ACHN (cell line): ENCODE measurements around the gene ENO2.

Experiments used
- DNase-seq: peaks from one replicate; pipeline ENCODE4 v3.0.0-alpha.2; 2015
- in situ Hi-C: cut with HindIII; loops from 2 replicates; pipeline ENCODE4 v1.10.0; 2017; ENCODE audit warnings: low sequenced_read_pairs, low pct_ligation_motif_present, low pct_unique_long_range_greater_than_20kb

The ENO2 gene

DNA sequence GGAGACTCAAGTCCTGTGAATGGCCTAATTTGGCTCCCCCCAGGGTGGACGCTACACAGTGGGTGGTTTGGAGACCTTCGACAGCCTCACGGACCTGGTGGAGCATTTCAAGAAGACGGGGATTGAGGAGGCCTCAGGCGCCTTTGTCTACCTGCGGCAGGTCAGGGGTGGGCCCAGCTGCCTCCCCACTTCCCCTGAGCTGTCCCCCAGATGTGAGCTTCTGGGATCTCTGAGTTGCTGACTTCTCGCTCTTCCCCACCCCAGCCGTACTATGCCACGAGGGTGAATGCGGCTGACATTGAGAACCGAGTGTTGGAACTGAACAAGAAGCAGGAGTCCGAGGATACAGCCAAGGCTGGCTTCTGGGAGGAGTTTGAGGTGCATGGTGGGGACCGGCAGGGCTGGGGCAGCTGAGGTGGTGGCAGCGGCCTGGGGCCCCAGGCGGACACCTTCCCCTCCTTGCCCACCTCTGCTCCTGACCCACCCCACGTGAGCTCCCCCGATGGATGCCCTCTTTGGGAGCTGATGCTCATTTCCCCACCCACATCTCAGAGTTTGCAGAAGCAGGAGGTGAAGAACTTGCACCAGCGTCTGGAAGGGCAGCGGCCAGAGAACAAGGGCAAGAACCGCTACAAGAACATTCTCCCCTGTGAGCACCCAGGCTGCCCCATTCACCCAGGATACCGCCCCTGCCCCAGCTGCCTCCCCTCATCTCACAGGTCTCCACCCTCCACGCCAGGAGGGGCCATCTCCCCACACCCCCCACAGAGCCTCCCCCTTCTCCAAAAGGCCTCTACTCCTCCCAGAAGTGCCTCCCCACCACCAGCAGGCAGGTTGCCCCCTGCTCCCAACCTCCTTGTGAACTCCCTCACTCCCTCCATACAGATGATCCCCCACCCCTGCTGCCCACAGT is 41.0 kb downstream of the ENO2 start:
- in situ Hi-C loops = no loop called here

GRCh38 chr12:6956021-6956727 is 41.8 kb downstream of the ENO2 start:
- in situ Hi-C loops = no loop called here
- DNase-seq = no peak

More for the DNA sequence above, 41.0 kb downstream of the ENO2 start:
- DNase-seq = no peak

DNA sequence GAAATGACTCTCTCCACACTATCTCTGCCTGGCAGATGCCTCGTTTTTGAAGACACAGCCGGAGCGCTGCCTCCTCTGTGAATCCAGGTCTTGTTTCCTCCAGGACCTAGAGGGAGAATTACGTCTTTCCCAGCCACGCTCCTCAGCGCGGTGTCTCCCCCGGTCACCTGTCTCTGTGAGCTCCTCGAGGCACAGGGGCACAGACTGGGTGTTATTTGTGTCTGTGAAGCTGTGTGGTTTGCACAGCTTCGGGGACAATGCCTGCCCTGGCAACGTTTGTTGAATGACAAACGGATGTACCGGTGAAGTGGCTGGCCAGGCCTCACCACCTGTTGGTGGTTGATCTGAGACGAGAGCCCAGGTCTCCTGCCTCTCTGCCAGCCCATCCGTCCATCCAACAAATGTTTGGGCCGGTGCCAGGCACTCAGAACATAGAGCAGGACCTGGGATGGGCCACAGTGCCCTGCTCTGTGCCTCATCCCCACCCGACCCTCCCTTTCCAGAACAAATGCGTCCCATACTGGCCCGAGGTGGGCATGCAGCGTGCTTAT is 42.8 kb downstream of the ENO2 start:
- DNase-seq = no peak
- in situ Hi-C loops = no loop called here

DNA sequence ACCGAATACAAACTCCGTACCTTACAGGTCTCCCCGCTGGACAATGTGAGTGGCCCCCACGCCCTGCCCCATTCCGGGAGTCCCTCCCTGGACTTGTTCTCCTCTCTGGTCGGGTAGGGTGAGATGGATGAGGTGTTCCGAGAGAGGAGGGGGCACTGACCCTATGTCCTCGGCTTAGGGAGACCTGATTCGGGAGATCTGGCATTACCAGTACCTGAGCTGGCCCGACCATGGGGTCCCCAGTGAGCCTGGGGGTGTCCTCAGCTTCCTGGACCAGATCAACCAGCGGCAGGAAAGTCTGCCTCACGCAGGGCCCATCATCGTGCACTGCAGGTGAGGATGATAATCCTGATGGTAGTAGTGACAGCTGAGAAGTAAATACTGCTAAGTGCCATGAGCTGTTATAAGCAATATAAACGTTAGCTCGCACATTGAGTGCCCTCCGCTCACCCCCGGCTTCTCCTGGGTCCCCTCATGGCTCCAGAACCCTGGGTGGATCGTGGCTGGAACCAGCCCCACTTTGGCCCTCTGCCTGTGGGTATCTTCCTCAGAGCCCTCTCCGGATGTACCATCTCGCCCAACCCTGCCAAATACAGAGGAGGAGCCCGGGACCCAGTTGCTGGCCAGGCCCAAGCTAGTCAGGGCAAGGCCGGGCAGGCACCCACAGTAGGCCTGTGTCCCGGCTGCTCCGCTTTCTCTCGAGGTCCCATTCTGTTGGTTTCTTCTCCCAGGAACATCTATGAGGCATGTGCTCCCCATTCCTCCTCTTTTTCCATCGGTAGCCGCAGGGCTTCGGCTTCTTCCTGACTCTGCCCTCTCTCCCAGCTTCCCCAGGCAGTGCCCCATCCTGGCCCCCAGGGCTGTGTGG is 43.6 kb downstream of the ENO2 start:
- in situ Hi-C loops = no loop called here
- DNase-seq = no peak

- no peak for DNase-seq
- in situ Hi-C loops = no loop called here
Measured at GRCh38 chr12:6958609-6959057, 44.3 kb downstream of the ENO2 start.

- in situ Hi-C loops = no loop called here
- DNase-seq = no peak
Measured at GRCh38 chr12:6959058-6959804, 44.9 kb downstream of the ENO2 start.

DNA sequence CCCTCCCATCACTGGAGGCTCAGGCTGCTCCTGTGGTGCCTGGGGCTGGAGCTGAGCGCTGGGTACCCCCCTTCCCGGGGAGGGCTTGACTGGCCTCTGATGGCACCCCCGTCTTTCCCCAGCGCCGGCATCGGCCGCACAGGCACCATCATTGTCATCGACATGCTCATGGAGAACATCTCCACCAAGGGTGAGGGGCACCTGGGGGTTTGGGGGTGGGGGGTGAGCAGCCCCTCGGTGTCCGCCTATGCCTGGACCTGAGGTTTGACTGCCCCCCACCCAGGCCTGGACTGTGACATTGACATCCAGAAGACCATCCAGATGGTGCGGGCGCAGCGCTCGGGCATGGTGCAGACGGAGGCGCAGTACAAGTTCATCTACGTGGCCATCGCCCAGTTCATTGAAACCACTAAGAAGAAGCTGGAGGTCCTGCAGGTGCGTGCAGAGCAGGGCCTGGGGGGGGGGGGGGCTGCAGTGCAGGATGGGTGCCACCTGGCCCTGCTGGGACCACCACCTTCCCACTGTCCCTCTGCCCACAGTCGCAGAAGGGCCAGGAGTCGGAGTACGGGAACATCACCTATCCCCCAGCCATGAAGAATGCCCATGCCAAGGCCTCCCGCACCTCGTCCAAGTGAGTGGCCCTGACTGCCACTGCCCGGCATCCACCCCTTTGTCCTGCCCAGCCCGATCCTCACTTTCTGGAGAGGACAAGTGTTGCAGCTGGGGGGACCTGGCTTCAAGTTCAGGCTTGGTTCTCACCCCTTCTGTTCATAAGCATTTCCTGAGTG is 45.6 kb downstream of the ENO2 start:
- in situ Hi-C loops = no loop called here
- no peak for DNase-seq

DNA sequence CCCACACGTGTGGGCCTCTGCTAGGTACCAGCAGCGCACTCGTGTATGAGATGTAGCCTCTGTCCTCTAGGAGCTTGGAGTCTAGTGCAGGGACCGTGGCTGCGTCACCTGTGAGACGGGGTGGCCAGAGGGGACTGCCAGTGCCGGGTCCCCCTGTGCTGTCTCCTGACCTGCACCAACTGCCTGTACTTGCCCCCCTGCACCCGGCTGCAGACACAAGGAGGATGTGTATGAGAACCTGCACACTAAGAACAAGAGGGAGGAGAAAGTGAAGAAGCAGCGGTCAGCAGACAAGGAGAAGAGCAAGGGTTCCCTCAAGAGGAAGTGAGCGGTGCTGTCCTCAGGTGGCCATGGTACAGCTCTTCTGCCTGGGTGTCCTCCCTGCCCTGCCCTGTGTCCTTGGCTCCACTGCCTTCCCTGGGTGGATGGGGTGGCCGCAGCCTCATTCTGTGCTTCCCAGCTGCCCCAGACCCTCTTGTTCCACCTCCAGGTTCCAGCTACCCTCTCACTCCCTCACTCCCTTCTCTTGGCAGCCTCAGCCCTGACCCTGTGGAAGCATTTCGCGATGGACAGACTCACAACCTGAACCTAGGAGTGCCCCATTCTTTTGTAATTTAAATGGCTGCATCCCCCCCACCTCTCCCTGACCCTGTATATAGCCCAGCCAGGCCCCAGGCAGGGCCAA is 46.4 kb downstream of the ENO2 start:
- no peak for DNase-seq

GRCh38 chr12:6961278-6961694 is 46.9 kb downstream of the ENO2 start:
- in situ Hi-C loops = no loop called here

More for the DNA sequence above, 46.4 kb downstream of the ENO2 start:
- in situ Hi-C loops = no loop called here

GRCh38 chr12:6961695-6962284 is 47.4 kb downstream of the ENO2 start:
- in situ Hi-C loops = no loop called here
- DNase-seq = peak; percentile 67

More at GRCh38 chr12:6961278-6961694, 46.9 kb downstream of the ENO2 start:
- DNase-seq = no peak

- DNase-seq = no peak
- in situ Hi-C loops = no loop called here
Measured at GRCh38 chr12:6962285-6963015, 48.1 kb downstream of the ENO2 start.

DNA sequence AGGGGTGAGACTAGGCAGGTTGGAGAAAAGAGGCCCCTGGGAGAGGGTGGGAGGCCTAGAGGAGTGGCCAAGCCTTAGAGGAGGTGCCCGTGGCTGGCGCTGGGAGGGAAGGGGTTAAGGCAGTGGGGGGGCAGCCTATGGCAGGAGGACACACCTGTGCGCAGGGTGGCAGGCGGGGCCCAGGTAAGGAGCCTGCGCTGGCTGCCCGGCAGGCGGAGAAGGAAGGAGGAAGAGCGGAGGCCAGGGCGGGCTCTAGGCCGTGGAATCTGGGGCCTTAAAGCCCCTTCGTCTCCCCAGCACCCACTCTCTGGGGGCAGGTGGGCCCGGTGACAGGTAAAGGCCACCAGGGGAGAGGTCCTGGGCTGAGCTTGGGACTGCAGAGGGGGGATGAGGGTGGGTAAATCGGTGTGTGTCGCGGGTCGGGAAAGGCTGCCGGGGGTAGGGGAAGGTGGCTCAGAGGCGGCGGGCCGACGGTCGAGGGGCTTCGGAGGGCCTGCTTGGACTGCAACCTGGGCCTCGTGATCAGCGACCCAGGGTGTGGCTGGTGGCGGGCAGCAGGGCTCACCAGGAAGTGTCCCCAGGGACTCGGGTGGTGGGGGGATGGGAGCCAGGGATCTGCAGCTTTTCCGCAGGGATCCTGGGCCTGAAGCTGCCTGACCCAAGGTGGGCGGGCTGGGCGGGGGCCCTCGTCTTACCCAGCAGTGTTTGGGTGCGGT is 48.8 kb downstream of the ENO2 start:
- in situ Hi-C loops = no loop called here
- no peak for DNase-seq

GRCh38 chr12:6963791-6964413 is 49.5 kb downstream of the ENO2 start:
- no peak for DNase-seq
- in situ Hi-C loops = no loop called here

GRCh38 chr12:6964605-6965025 is 50.2 kb downstream of the ENO2 start:
- in situ Hi-C loops = no loop called here
- no peak for DNase-seq
